DMS53 treated with DMSO at 0.1 percent for 48 hours (cell line): ENCODE data around the gene GON7.
"Not testable (repeated sequence)": the region's sequence is repeated elsewhere in the genome, so short reads cannot be mapped to it uniquely, and the experiment has no call there.

Experiments
- DNase-seq: peaks from one replicate; lab custom pipeline; 2025; ENCODE audit not compliant: unreplicated experiment; lab: John Stamatoyannopoulos, UW

Gene GON7

GRCh38 chr14:93159625-93160352, 47.1 kb downstream of the GON7 start:
- DNase-seq = not testable (repeated sequence)

- not testable (repeated sequence) for DNase-seq
Measured at GRCh38 chr14:93158349-93158748, 48.5 kb downstream of the GON7 start.

GRCh38 chr14:93156693-93157369, 50.0 kb downstream of the GON7 start:
- no peak for DNase-seq

- no peak for DNase-seq
Measured at GRCh38 chr14:93155667-93156066, 51.2 kb downstream of the GON7 start.

GRCh38 chr14:93153121-93153520, 53.7 kb downstream of the GON7 start:
- DNase-seq = no peak
